Activated T-cell treated with anti-CD3 and anti-CD28 coated beads for 24 hours (primary cell): ENCODE data around the gene ADAMTS13.
A peak's percentile ranks its signal among the peaks of the same experiment; 100 is the strongest.

Experiments
- DNase-seq: peaks from one replicate; pipeline ENCODE4 v3.0.0-alpha.2; 2020; ENCODE audit warnings: low read depth

The ADAMTS13 gene

GRCh38 chr9:133454943-133455673 lies 32.9 kb downstream of the ADAMTS13 start:
- DNase-seq: no peak

- DNase-seq: no peak
These were observed 33.8 kb downstream of the ADAMTS13 start for GRCh38 chr9:133455936-133456335.

GRCh38 chr9:133456409-133456808 lies 34.2 kb downstream of the ADAMTS13 start:
- no peak for DNase-seq

GRCh38 chr9:133457233-133457632 lies 35.1 kb downstream of the ADAMTS13 start:
- no peak for DNase-seq

GRCh38 chr9:133457748-133458147 lies 35.6 kb downstream of the ADAMTS13 start:
- no peak for DNase-seq

- no peak for DNase-seq
These were observed 36.6 kb downstream of the ADAMTS13 start for GRCh38 chr9:133458643-133459312.

GRCh38 chr9:133459476-133460404 lies 37.6 kb downstream of the ADAMTS13 start, which contains the start of gene CACFD1:
Gene CACFD1 (plus strand): TSS chr9:133459978. CDS start chr9:133460067, 89 bp downstream.
- DNase-seq: peak; percentile 87

GRCh38 chr9:133460405-133461175 lies 38.4 kb downstream of the ADAMTS13 start:
- DNase-seq: no peak

GRCh38 chr9:133461975-133462374 lies 39.8 kb downstream of the ADAMTS13 start:
- no peak for DNase-seq

- no peak for DNase-seq
These were observed 41.2 kb downstream of the ADAMTS13 start for GRCh38 chr9:133463234-133463863.

GRCh38 chr9:133463864-133464615 lies 41.9 kb downstream of the ADAMTS13 start:
- no peak for DNase-seq

GRCh38 chr9:133464638-133465037 lies 42.5 kb downstream of the ADAMTS13 start:
- DNase-seq: no peak

- DNase-seq: no peak
These were observed 43.8 kb downstream of the ADAMTS13 start for GRCh38 chr9:133465984-133466383.

- no peak for DNase-seq
These were observed 44.9 kb downstream of the ADAMTS13 start for GRCh38 chr9:133467101-133467500.

GRCh38 chr9:133468374-133468773 lies 46.2 kb downstream of the ADAMTS13 start:
- no peak for DNase-seq

- no peak for DNase-seq
These were observed 46.7 kb downstream of the ADAMTS13 start for GRCh38 chr9:133468777-133469421.

GRCh38 chr9:133470427-133470924 lies 48.3 kb downstream of the ADAMTS13 start:
- DNase-seq: no peak

GRCh38 chr9:133470988-133471387 lies 48.8 kb downstream of the ADAMTS13 start:
- no peak for DNase-seq

- DNase-seq: no peak
These were observed 49.5 kb downstream of the ADAMTS13 start for GRCh38 chr9:133471551-133472276.
